Activated naive CD8-positive, alpha-beta T cell treated with anti-CD3 and anti-CD28 coated beads for 36 hours (primary cell): ENCODE measurements around the gene SENP8. TPM values are rescaled to one million over a fixed set of nuclear protein-coding genes. Genes with fewer than 3 reads are reported as not detected.

ENCODE experiments used
- DNase-seq: peaks from one replicate; pipeline ENCODE4 v3.0.0; 2021
- H3K27ac Mint-ChIP-seq: one replicate; pipeline ENCODE4 v1.8.0; 2022; ENCODE audit warnings: mild to moderate bottlenecking, moderate library complexity, mixed read lengths
- H3K27me3 Mint-ChIP-seq: one replicate; pipeline ENCODE4 v1.8.0; 2022; ENCODE audit warnings: mild to moderate bottlenecking, mixed read lengths
- H3K36me3 Mint-ChIP-seq: one replicate; pipeline ENCODE4 v1.8.0; 2021; ENCODE audit warnings: mild to moderate bottlenecking, mixed read lengths
- H3K4me1 Mint-ChIP-seq: one replicate; pipeline ENCODE4 v1.8.0; 2021; ENCODE audit warnings: mixed read lengths
- H3K4me3 Mint-ChIP-seq: one replicate; pipeline ENCODE4 v1.8.0; 2022; ENCODE audit warnings: mild to moderate bottlenecking, moderate library complexity, mixed read lengths
- H3K9me3 Mint-ChIP-seq: one replicate; pipeline ENCODE4 v1.8.0; 2022; ENCODE audit warnings: mixed read lengths
- total RNA-seq, 2 experiments: library from RNA; stranded (reverse); gene quantifications; one replicate each; pipeline ENCODE4 v1.2.3, GENCODE V29; 2021

The SENP8 gene
- total RNA-seq, 2 experiments from 2014 or later, result 2.0 to 2.2 TPM

DNA sequence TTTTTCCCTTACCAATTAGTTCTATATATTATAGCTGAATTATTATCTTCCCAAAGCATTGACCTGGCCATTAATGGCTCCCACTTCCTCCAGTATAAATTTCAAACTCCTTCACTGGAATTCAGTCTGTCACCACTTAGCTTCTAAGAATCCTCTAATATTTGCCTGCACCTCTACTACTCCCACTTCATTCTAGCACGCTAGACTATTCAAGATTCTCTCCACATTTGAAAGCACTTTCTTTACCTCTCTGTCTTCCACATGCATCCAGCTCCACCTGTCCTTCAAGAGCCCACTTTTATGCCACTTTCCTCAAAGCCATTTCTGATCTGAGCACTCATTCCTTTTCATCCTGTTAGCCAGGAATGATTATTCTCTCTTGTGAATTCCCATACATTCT is 15.0 kb downstream of the SENP8 start:
- H3K4me3 Mint-ChIP-seq, result no peak overlapping the region
- H3K27me3 Mint-ChIP-seq, result peaks cover 3% of the 10 kb centered on the region
- DNase-seq, result no peak
- H3K9me3 Mint-ChIP-seq, result no peaks in the 10 kb centered on the region
- no peaks in the 10 kb centered on the region for H3K4me1 Mint-ChIP-seq
- no peak overlapping the region for H3K27ac Mint-ChIP-seq
- H3K36me3 Mint-ChIP-seq, result no peaks in the 10 kb centered on the region

DNA sequence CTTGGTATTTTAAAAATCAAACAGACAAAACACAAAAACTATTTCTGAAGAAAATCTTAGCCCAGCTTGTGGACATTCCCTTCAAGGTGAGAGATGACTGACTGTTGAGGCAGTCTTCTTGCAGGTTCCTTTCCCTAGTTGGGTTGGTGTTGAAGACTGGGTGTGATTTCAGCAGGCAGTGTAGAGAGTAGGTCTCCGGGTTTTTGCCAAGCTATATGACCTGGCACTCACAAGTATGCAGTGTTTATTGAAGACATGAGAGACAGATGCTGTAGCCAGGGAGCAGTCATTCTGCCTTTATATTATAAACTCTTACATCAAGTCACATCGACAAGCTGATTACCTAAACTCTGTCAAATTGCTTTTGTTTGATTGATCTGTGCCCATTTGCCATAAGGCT is 17.5 kb downstream of the SENP8 start:
- H3K27ac Mint-ChIP-seq, result no peak overlapping the region
- no peak overlapping the region for H3K4me3 Mint-ChIP-seq
- no peaks in the 10 kb centered on the region for H3K4me1 Mint-ChIP-seq
- peaks cover 3% of the 10 kb centered on the region for H3K27me3 Mint-ChIP-seq
- no peaks in the 10 kb centered on the region for H3K36me3 Mint-ChIP-seq
- no peak for DNase-seq
- no peaks in the 10 kb centered on the region for H3K9me3 Mint-ChIP-seq

DNA sequence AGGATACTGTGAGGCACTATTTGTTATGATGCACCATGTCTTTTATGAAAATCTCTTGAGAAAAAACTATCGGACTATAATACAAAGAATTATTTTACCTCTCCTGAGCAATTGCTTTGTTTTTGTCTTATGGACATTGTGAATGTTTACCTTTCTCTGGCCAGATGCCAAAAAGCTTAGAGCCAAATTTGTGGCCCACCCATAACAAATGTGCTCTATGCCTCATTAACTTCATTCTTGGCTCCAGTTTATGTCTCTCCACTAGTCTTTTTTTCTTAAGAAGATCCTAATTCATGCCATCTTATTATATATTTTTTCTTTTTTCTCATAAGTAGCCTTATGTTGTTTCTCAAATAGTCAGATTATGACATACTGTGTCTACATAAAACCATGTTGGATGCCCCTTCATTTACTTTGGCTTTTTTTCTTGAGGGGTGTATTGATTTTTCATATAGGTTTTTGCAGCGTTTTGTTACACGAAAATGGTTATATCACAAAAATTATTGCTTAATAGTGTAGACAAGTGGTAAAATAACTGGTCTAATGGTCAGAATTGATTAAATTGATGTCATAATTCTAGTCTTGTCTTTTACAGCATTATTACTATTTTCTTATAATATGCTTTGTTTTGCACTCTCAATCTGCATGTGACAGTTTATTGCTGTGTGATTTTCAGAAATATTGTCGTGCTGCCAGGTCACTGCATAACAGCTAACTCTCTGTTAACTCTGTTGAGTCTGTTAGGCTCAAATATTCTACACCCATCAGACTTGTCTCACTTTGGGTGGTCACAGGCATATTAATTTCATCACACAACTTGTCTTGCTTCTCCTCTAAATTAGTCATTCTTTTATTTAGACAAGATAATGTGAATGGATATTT is 18.2 kb downstream of the SENP8 start:
- Mint-ChIP-seq H3K27me3 (peaks cover 3% of the 10 kb centered on the region), H3K4me3 (no peak overlapping the region), H3K9me3 (no peaks in the 10 kb centered on the region), H3K4me1 (peaks cover 6% of the 10 kb centered on the region), H3K36me3 (no peaks in the 10 kb centered on the region), H3K27ac (no peak overlapping the region)
- no peak for DNase-seq

DNA sequence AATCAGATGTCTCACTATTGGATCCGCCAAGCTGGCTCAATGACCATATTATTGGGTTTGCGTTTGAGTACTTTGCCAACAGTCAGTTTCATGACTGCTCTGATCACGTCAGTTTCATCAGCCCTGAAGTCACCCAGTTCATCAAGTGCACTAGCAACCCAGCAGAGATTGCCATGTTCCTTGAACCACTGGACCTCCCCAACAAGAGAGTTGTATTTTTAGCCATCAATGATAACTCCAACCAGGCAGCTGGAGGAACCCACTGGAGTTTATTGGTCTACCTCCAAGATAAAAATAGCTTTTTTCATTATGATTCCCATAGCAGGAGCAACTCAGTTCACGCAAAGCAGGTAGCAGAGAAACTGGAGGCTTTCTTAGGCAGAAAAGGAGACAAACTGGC is 21.5 kb downstream of the SENP8 start:
- Mint-ChIP-seq H3K9me3 (no peaks in the 10 kb centered on the region), H3K4me1 (peaks cover 10% of the 10 kb centered on the region), H3K4me3 (no peak overlapping the region), H3K36me3 (no peaks in the 10 kb centered on the region), H3K27me3 (no peaks in the 10 kb centered on the region), H3K27ac (no peak overlapping the region)
- DNase-seq, result no peak

DNA sequence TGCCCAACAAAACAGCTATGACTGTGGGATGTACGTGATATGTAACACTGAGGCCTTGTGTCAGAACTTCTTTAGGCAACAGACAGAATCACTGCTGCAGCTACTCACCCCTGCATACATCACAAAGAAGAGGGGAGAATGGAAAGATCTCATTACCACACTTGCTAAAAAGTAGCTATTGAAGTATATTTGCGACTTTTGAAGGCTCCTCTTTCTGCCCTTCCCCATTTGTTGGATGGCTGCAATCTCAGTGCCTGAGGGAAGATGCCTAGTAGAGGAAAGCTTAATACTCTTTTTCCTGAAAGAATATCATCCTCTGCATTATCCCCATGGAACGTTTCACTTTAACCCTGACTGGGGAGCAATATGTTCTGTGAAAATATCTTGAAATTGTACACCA is 21.9 kb downstream of the SENP8 start:
- no peaks in the 10 kb centered on the region for H3K27me3 Mint-ChIP-seq
- H3K4me1 Mint-ChIP-seq, result peaks cover 10% of the 10 kb centered on the region
- H3K27ac Mint-ChIP-seq, result no peak overlapping the region
- no peaks in the 10 kb centered on the region for H3K9me3 Mint-ChIP-seq
- H3K36me3 Mint-ChIP-seq, result no peaks in the 10 kb centered on the region
- no peak overlapping the region for H3K4me3 Mint-ChIP-seq
- no peak for DNase-seq

DNA sequence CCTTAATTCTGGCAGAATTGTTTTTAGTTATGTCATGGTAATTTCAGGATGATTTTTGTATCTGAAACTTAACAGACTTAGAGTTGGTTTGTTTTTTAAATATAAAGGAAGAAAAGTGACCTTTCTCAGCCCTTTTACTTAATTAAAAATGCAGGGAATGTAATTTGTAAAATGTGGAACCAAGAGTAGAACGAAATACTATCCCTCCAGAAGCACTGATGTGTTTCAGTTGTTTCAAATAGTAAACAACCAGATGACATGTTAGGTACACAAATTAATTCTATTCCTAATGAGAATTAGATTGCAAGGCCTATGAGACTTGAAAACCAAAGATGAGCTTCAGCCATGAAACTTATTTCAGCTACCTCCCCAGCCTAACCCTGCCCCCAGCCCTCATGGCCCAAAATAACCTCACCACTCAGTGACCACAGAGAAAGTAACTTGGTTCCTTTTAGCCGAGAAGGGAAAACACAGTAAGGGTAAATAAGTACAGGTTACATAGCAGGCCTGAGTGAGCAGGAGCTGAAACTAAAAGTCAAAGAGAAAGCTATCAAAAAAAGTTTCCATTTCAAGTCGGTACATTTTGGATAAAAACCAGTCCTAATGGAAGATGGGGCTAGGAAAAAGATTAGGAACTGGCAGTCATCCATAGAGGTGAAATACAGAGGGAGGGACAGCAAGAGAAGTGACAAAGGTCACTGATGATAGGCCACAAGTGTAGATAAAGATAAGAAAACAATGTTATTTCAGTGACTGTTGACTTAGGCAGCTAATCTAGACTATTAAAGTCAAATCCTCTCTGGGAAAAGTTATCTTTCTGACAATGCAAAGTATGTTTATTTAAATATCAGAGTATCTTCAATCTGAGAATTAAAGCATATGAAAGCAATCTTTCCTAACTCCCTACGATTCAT is 23.2 kb downstream of the SENP8 start:
- no peak overlapping the region for H3K4me3 Mint-ChIP-seq
- no peak for DNase-seq
- no peaks in the 10 kb centered on the region for H3K36me3 Mint-ChIP-seq
- H3K27me3 Mint-ChIP-seq, result no peaks in the 10 kb centered on the region
- peaks cover 10% of the 10 kb centered on the region for H3K4me1 Mint-ChIP-seq
- H3K9me3 Mint-ChIP-seq, result no peaks in the 10 kb centered on the region
- H3K27ac Mint-ChIP-seq, result no peak overlapping the region

DNA sequence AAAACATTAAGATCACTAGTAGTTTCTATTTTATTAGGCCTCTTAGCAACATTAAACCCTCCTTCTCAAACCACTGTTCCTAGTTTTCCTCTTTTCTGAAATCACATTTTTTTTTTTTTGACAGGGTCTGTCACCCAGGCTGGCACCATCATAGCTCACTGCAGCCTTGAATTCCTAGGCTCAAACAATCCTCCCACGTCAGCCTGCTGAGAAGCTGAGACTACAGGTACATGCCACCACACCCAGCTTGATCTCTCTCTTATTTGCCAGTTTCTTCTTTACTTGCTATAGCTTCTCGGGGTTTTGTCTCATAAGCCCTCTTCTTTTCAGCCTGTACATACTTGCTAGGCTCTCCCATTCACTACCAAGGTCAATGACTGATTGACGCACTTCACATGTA is 28.0 kb downstream of the SENP8 start:
- no peak overlapping the region for H3K4me3 Mint-ChIP-seq
- DNase-seq, result no peak
- no peaks in the 10 kb centered on the region for H3K27me3 Mint-ChIP-seq
- H3K9me3 Mint-ChIP-seq, result no peaks in the 10 kb centered on the region
- H3K4me1 Mint-ChIP-seq, result peaks cover 6% of the 10 kb centered on the region
- no peaks in the 10 kb centered on the region for H3K36me3 Mint-ChIP-seq
- H3K27ac Mint-ChIP-seq, result no peak overlapping the region

DNA sequence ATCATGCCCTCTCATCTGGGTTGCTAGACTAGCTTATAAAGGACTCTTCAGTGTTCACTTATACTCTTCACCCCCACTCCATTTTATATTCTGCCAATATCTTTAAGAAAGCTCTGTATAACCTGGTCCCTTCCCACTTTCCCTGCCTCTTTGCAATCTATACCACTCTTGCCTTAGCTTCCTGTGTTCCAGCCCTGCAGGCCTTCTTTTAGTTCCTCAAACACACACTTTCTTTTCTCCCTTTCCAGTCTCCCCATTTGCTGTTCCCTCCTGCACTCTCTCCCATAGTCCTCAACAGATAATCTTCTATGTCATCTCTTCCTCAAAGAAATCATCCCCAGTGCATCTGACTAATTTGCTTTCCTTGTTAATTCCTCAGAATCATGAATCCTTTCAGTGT is 28.7 kb downstream of the SENP8 start:
- H3K27me3 Mint-ChIP-seq, result no peaks in the 10 kb centered on the region
- no peaks in the 10 kb centered on the region for H3K4me1 Mint-ChIP-seq
- no peak for DNase-seq
- no peaks in the 10 kb centered on the region for H3K36me3 Mint-ChIP-seq
- H3K4me3 Mint-ChIP-seq, result no peak overlapping the region
- no peaks in the 10 kb centered on the region for H3K9me3 Mint-ChIP-seq
- H3K27ac Mint-ChIP-seq, result no peak overlapping the region

DNA sequence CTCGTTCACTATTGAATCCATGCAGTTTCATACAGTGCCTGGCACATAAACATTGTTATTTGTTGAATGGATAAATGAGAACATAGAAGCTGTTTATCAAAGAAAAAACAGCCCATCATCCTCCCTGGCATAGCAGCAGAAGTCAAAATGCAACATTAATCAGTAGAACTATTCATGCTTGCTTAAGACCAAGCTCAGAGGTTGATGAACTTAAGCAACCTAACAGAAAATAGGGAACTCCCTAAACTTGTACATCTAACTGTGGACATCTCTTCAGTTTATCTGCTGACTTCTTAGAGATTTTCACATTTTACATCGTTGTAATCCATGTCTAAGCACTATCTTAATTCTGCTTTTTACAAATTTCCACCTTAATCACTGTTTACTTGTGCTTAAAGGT is 29.2 kb downstream of the SENP8 start:
- Mint-ChIP-seq H3K36me3 (no peaks in the 10 kb centered on the region), H3K9me3 (no peaks in the 10 kb centered on the region), H3K4me1 (no peaks in the 10 kb centered on the region), H3K27me3 (no peaks in the 10 kb centered on the region), H3K27ac (no peak overlapping the region), H3K4me3 (no peak overlapping the region)
- DNase-seq, result no peak

DNA sequence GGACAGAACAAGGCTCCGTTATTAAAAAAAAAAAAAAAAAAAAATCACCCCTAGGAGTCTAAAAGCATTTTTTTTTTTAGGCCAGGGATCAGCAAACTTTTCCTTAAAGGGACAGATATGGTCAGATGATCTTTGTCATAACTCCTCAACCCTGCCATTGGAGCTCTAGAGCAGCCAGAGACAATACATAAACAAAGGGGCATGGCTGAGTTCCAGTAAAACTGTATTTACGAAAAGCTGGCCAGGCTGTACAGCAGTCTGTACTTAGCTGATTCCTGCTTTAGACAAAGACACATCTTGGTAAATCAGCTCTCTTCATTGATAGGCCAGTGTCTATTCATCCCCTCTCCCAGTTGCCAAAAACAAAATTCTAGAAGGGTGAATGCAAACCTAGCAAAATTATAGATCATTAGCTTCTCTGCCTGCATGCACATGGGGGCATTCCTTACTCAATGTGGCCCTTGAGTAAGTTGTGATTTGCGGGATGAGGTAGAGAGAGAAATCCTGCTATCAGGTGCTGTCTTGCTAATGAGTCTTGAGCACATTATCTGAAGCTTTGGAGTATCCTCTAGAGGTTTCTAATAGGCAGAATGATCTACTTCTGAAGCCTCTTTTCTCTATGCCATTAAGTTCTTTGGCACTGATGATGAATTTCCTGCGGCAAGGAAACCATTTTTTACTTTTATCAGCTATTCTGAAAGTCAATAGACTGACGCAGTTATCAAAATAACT is 35.2 kb downstream of the SENP8 start:
- Mint-ChIP-seq H3K9me3 (no peaks in the 10 kb centered on the region), H3K4me1 (peaks cover 1% of the 10 kb centered on the region), H3K36me3 (no peaks in the 10 kb centered on the region), H3K27ac (no peak overlapping the region), H3K27me3 (peaks cover 7% of the 10 kb centered on the region), H3K4me3 (no peak overlapping the region)
- no peak for DNase-seq

DNA sequence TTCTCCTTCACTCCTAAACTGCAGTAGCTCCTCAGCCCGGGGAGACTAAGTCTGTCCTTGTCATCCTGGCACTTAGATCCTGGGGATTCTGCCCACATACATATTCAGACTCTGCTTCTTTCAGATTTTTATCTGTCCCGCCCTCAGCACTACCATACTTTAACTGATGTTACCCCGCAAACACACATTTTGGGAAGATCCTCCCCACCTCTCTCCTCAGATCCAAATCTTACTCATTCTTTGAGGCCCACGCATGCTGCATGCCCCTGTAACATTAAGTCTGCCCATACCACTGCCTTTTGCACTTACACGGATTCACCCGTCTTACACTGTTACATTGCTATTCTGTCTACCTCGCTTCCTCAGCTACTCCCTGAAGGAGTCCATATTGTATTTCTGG is 36.1 kb downstream of the SENP8 start:
- no peak overlapping the region for H3K4me3 Mint-ChIP-seq
- no peaks in the 10 kb centered on the region for H3K9me3 Mint-ChIP-seq
- DNase-seq, result no peak
- peaks cover 1% of the 10 kb centered on the region for H3K4me1 Mint-ChIP-seq
- no peaks in the 10 kb centered on the region for H3K36me3 Mint-ChIP-seq
- H3K27me3 Mint-ChIP-seq, result peaks cover 7% of the 10 kb centered on the region
- H3K27ac Mint-ChIP-seq, result no peak overlapping the region

DNA sequence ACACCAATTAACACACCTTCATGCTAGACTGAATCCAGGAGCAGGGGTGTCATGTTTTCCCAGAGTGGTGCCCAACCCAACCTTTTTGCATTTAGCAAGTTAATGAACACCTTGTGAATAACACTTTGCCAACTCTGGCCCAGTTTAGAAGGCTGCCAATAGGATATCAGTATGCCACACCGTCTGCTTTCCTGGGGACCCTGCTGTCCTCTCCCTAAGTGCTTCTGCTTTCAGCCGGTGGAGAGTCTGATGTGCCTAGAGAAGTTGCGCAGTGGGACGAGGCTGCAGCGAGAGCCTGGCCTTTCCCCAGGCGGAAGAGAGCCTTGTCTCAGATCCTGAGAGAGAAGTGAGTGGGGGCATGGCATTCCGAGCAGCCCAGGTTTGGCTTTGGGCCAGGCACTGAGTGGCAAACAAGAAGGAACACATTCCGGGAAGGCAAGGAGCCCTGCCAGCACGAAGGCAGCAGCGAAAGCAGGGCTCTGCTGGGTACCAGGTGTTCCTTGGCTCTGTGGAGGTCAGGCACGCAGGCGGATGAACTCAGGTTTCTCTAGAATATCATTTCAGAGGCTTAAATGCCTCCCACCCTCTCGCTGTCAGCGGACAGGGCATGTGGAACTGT is 36.9 kb downstream of the SENP8 start:
- Mint-ChIP-seq H3K4me1 (peaks cover 1% of the 10 kb centered on the region), H3K4me3 (peak overlapping the region; percentile 66), H3K27me3 (peaks cover 7% of the 10 kb centered on the region), H3K27ac (no peak overlapping the region), H3K9me3 (no peaks in the 10 kb centered on the region), H3K36me3 (no peaks in the 10 kb centered on the region)
- DNase-seq, result no peak

DNA sequence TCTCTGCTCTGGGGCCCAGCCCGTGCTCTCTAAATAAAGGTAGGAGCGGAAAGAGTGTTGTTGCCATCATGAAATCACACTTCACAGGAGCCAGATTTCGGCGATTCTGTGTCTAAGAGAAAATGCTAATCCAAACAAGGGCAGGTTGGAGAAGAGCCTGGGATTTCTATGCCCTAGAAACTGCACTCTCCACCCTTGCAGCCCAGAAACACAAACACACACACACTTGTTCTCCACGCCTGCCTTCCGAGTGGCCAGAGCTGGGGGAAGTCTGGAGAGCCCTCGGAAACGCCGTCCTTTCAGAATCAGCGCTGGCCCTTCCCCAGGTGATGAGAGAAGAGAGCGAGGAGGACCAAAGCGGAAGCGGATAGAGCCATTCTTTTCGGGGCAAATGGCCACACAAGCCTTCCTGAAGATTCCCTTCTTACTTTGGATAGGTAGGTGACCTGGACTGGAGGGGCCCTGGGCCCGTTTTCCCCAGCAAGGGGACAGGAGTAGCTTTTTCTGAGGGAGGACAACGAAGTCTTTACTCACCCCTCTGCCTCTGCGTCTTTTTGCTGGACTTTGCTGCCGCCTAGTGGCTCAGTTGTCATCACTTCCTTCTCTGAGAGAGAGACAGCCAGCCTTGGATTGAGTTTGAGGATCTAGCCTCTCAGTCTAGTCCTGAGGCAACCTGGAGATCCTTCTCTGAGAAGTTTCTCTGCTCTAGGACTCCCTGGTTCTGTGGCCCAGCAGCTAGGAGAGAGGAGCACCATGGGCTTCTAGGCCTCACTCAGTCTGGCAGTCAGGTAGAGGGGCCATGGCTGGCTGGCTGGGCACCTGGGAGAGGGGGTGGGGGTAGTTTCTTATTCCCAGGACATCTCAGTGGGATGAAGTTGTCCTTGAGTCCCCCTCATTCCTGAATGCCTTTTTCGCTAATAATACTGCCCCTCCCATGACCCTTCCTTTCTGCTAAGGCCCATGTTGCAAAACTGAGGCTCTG is 37.7 kb downstream of the SENP8 start:
- Mint-ChIP-seq H3K4me1 (peaks cover 1% of the 10 kb centered on the region), H3K27ac (no peak overlapping the region), H3K27me3 (peaks cover 7% of the 10 kb centered on the region), H3K9me3 (no peaks in the 10 kb centered on the region), H3K36me3 (no peaks in the 10 kb centered on the region), H3K4me3 (peak overlapping the region; percentile 66)
- DNase-seq, result peak; percentile 77

DNA sequence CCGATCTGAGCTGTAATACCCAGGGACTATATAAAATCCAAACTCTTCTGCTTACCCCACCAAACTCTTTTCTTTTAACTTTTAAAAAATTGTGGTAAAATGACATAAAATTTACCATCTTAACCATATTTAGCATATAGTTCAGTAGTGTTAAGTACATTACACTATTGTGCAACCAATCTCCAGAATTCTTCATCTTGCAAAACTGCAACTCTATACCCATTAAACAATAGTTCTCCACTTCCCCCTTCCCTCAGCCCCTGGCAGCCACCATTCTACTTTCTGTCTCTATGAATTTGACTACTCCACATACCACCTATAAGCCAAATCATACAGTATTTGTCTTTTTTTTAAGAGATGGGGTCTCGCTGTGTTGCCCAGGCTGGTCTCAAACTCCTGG is 38.7 kb downstream of the SENP8 start:
- H3K27ac Mint-ChIP-seq, result no peak overlapping the region
- no peak for DNase-seq
- no peak overlapping the region for H3K4me3 Mint-ChIP-seq
- H3K4me1 Mint-ChIP-seq, result peaks cover 1% of the 10 kb centered on the region
- no peaks in the 10 kb centered on the region for H3K9me3 Mint-ChIP-seq
- peaks cover 7% of the 10 kb centered on the region for H3K27me3 Mint-ChIP-seq
- no peaks in the 10 kb centered on the region for H3K36me3 Mint-ChIP-seq
